Sigmoid colon (tissue), 7 donors: ENCODE data around the gene FBLN2. TPM values are rescaled to one million over a fixed set of nuclear protein-coding genes. Genes with fewer than 3 reads are reported as not detected.

Source experiments
- DNase-seq: peaks from one replicate; pipeline ENCODE4 v3.0.0-alpha.2; 2019
- H3K27ac ChIP-seq, 4 donors: fragments of 200-600 bp; sonication (generic); one replicate each; pipeline ENCODE4 v1.5.1; 2016 to 2019; ENCODE audit warnings: mild to moderate bottlenecking in 1 of 4
- H3K27me3 ChIP-seq, 3 donors: fragments of 200-600 bp; sonication (generic); one replicate each; pipeline ENCODE4 v1.5.1; 2019; ENCODE audit warnings: mild to moderate bottlenecking in 1 of 3
- H3K36me3 ChIP-seq, 4 donors: fragments of 200-600 bp; sonication (generic); one replicate each; pipeline ENCODE4 v1.5.1; 2016 to 2019
- H3K4me1 ChIP-seq, 4 donors: fragments of 200-600 bp; sonication (generic); one replicate each; pipeline ENCODE4 v1.5.1; 2017 to 2019
- H3K4me3 ChIP-seq, 4 donors: fragments of 200-600 bp; sonication (generic); one replicate each; pipeline ENCODE4 v1.5.1; 2017 to 2019; ENCODE audit warnings: mild to moderate bottlenecking in 2 of 4, moderate library complexity in 1 of 4
- H3K9me3 ChIP-seq, 4 donors: fragments of 200-600 bp in 3 of 4; sonication (generic) in 3 of 4; one replicate each; pipeline versions ENCODE4 v1.5.1 to v1.6.1; 2013 to 2019
- CTCF ChIP-seq, 4 experiments: fragments of 450-650 bp in 3 of 4; fragments of 200-600 bp in 1 of 4; IDR thresholded peaks; one replicate each; pipeline ENCODE4 v1.5.1; 2016 to 2019; ENCODE audit warnings: antibody characterized with exemption in 4 of 4, mild to moderate bottlenecking in 3 of 4, moderate library complexity in 2 of 4
- EP300 ChIP-seq, 4 donors: sonication (generic); formaldehyde crosslinking; IDR thresholded peaks; one replicate each; pipeline ENCODE4 v1.6.1; 2017; ENCODE audit warnings: antibody characterized with exemption in 4 of 4
- POLR2A ChIP-seq, 2 donors: fragments of 450-650 bp; IDR thresholded peaks; one replicate each; pipeline ENCODE4 v1.6.1; 2016; ENCODE audit warnings: antibody characterized with exemption in 2 of 2, mild to moderate bottlenecking in 2 of 2, moderate library complexity in 2 of 2
- POLR2AphosphoS5 ChIP-seq, 4 donors: sonication (generic); formaldehyde crosslinking; IDR thresholded peaks; one replicate each; pipeline ENCODE4 v1.6.1; 2017; ENCODE audit warnings: antibody characterized with exemption in 4 of 4
- WGBS, 2 donors: extraction: QIAGEN DNeasy Blood & Tissue Kit; methylation state at CpG; one replicate each; pipeline ENCODE4 v1.1.7; 2013; 5-methylcytosine and 5-hydroxymethylcytosine counted together
- intact Hi-C: fragments of 100-400 bp; cut with DNase I; formaldehyde crosslinking; loops from one replicate; pipeline ENCODE4 v1.15.1; 2023
- polyA plus RNA-seq, 3 donors: library from polyadenylated mRNA; stranded (reverse); fragments of 200-250 nt; gene quantifications; one replicate each; pipeline ENCODE4 v1.2.3, GENCODE V29; 2013
- total RNA-seq, 4 donors: library from RNA; depleted of rRNA; stranded (reverse); fragments of >200 nt; gene quantifications; one replicate each; pipeline ENCODE4 v1.1.0, GENCODE V29; 2016
- donor health status: healthy with polysubstance abuse.
- donor health status: Bipolar disorder and iron deficiency.
- donor health status: healthy.

FBLN2 gene
- total and polyA plus RNA-seq, 7 donors = 1.2 to 134 (median 18.7) TPM

- H3K9me3 ChIP-seq = no peaks in the 10 kb centered on the region
- peaks cover 0 to 49% (median 18%) of the 10 kb centered on the region in 3 donors for H3K27me3 ChIP-seq
- WGBS, 2 donors = 75 to 93% methylated on average over 3 of the region's 3 CpGs
Observed at GRCh38 chr3:13660042-13660874, 111.3 kb downstream of the FBLN2 start.

GRCh38 chr3:13661121-13661520, 112.2 kb downstream of the FBLN2 start:
- intact Hi-C loops = no loop called here
- Histone ChIP-seq H3K4me3 (no peak overlapping the region), H3K4me1 (peaks cover 0 to 6% (median 2%) of the 10 kb centered on the region in 4 donors), H3K27ac (no peak overlapping the region), H3K9me3 (no peaks in the 10 kb centered on the region), H3K27me3 (peaks cover 0 to 45% (median 10%) of the 10 kb centered on the region in 3 donors), H3K36me3 (no peaks in the 10 kb centered on the region)
- no peak for TF ChIP-seq EP300 (IDR thresholded peaks at IDR 0.05)
- no peak for TF ChIP-seq CTCF (IDR thresholded peaks at IDR 0.05)
- 76 to 80% methylated on average over 16 of the region's 16 CpGs for WGBS, 2 donors
- no peak for DNase-seq

More at GRCh38 chr3:13660042-13660874, 111.3 kb downstream of the FBLN2 start:
- intact Hi-C loops = no loop called here
- Histone ChIP-seq H3K36me3 (no peaks in the 10 kb centered on the region), H3K27ac (no peak overlapping the region), H3K4me3 (no peak overlapping the region), H3K4me1 (peaks cover 0 to 8% (median 4%) of the 10 kb centered on the region in 4 donors)
- no peak for TF ChIP-seq POLR2A (IDR thresholded peaks at IDR 0.05)
- no peak for TF ChIP-seq POLR2AphosphoS5 (IDR thresholded peaks at IDR 0.05)
- TF ChIP-seq CTCF (IDR thresholded peaks at IDR 0.05) = no peak
- no peak for DNase-seq

- intact Hi-C loops = no loop called here
- Histone ChIP-seq H3K9me3 (no peaks in the 10 kb centered on the region), H3K4me1 (peaks cover 0 to 6% (median 2%) of the 10 kb centered on the region in 4 donors), H3K4me3 (no peak overlapping the region), H3K36me3 (no peaks in the 10 kb centered on the region), H3K27me3 (peaks cover 0 to 33% (median 0%) of the 10 kb centered on the region in 3 donors), H3K27ac (no peak overlapping the region)
- WGBS, 2 donors = 88 to 90% methylated on average over 22 of the region's 22 CpGs
- no peak for DNase-seq
- TF ChIP-seq POLR2A (IDR thresholded peaks at IDR 0.05) (no peak), POLR2AphosphoS5 (IDR thresholded peaks at IDR 0.05) (no peak), CTCF (IDR thresholded peaks at IDR 0.05) (no peak), EP300 (IDR thresholded peaks at IDR 0.05) (no peak)
Observed at GRCh38 chr3:13662238-13662847, 113.4 kb downstream of the FBLN2 start.

- H3K9me3 ChIP-seq = no peaks in the 10 kb centered on the region
- intact Hi-C loops = no loop called here
- no peaks in the 10 kb centered on the region for H3K36me3 ChIP-seq
- 82 to 86% methylated on average over 16 of the region's 16 CpGs for WGBS, 2 donors
- H3K27me3 ChIP-seq = peaks cover 0 to 17% (median 0%) of the 10 kb centered on the region in 3 donors
- H3K27ac ChIP-seq = no peak overlapping the region
- H3K4me1 ChIP-seq = no peaks in the 10 kb centered on the region
- no peak for DNase-seq
- H3K4me3 ChIP-seq = no peak overlapping the region
- TF ChIP-seq CTCF (IDR thresholded peaks at IDR 0.05) (no peak), EP300 (IDR thresholded peaks at IDR 0.05) (no peak), POLR2A (IDR thresholded peaks at IDR 0.05) (no peak), POLR2AphosphoS5 (IDR thresholded peaks at IDR 0.05) (no peak)
Observed at GRCh38 chr3:13663781-13664535, 115.0 kb downstream of the FBLN2 start.
